ENCODE results near the gene PRAF2. TPM values are rescaled to one million over a fixed set of nuclear protein-coding genes. Genes with fewer than 3 reads are reported as not detected.

PRAF2 gene
- total RNA-seq, 4 donors from 2014 or later, result 9.6 to 20.9 (median 17.2) TPM

- ATAC-seq, result peak; percentile 98
- TF ChIP-seq CTCF (IDR thresholded peaks at IDR 0.05) (no peak), EP300 (IDR thresholded peaks at IDR 0.05) (no peak), POLR2A (IDR thresholded peaks at IDR 0.05) (peak; percentile 54 to 61), POLR2AphosphoS5 (IDR thresholded peaks at IDR 0.05) (peak; percentile 72)
- Histone ChIP-seq H3K27me3 (no peaks in the 10 kb centered on the region), H3K36me3 (no peaks in the 10 kb centered on the region), H3K4me3 (peak overlapping the region; percentile 41 to 59), H3K9me3 (no peaks in the 10 kb centered on the region), H3K4me1 (peaks cover 0 to 4% (median 0%) of the 10 kb centered on the region in 3 donors), H3K27ac (peak overlapping the region; percentile 59 to 85 (median 80))
- WGBS, 2 donors (ENCODE audit: low coverage in 1 of 2), result 28% methylated on average over 7 of the region's 74 CpGs; no CpG with 5 or more reads in 1 of the 2 donors
Measured at GRCh38 chrX:49100704-49101628, 27.2 kb upstream of the PRAF2 start.

- H3K9me3 ChIP-seq, result no peaks in the 10 kb centered on the region
- H3K27ac ChIP-seq, result no peak overlapping the region
- WGBS, 2 donors (ENCODE audit: low coverage in 1 of 2), result 80% methylated on average over 2 of the region's 4 CpGs; no CpG with 5 or more reads in 1 of the 2 donors
- H3K4me1 ChIP-seq, result peaks cover 0 to 4% (median 0%) of the 10 kb centered on the region in 3 donors
- no peak overlapping the region for H3K4me3 ChIP-seq
- no peaks in the 10 kb centered on the region for H3K36me3 ChIP-seq
- TF ChIP-seq POLR2A (IDR thresholded peaks at IDR 0.05) (no peak), POLR2AphosphoS5 (IDR thresholded peaks at IDR 0.05) (no peak), EP300 (IDR thresholded peaks at IDR 0.05) (no peak), CTCF (IDR thresholded peaks at IDR 0.05) (no peak)
- no peaks in the 10 kb centered on the region for H3K27me3 ChIP-seq
- ATAC-seq, result no peak
Measured at GRCh38 chrX:49096419-49096818, 22.6 kb upstream of the PRAF2 start.

- ATAC-seq, result no peak
- Histone ChIP-seq H3K36me3 (no peaks in the 10 kb centered on the region), H3K27me3 (no peaks in the 10 kb centered on the region), H3K9me3 (no peaks in the 10 kb centered on the region), H3K4me1 (no peaks in the 10 kb centered on the region), H3K4me3 (no peak overlapping the region), H3K27ac (no peak overlapping the region)
- TF ChIP-seq CTCF (IDR thresholded peaks at IDR 0.05) (no peak), POLR2AphosphoS5 (IDR thresholded peaks at IDR 0.05) (no peak), POLR2A (IDR thresholded peaks at IDR 0.05) (no peak), EP300 (IDR thresholded peaks at IDR 0.05) (no peak)
- 17 to 71% methylated on average over 1 of the region's 4 CpGs for WGBS, 2 donors (ENCODE audit: low coverage in 1 of 2)
Measured at GRCh38 chrX:49089553-49089952, 15.8 kb upstream of the PRAF2 start.

GRCh38 chrX:49082271-49082871, 8.6 kb upstream of the PRAF2 start:
- no peaks in the 10 kb centered on the region for H3K9me3 ChIP-seq
- no peaks in the 10 kb centered on the region for H3K27me3 ChIP-seq
- H3K4me1 ChIP-seq, result peaks cover 0 to 15% (median 3%) of the 10 kb centered on the region in 3 donors
- peaks cover 0 to 7% of the 10 kb centered on the region in 2 donors for H3K36me3 ChIP-seq
- no peak for ATAC-seq
- H3K27ac ChIP-seq, result no peak overlapping the region
- H3K4me3 ChIP-seq, result no peak overlapping the region
- no peak for TF ChIP-seq CTCF (IDR thresholded peaks at IDR 0.05)
- TF ChIP-seq POLR2AphosphoS5 (IDR thresholded peaks at IDR 0.05), result no peak
- no peak for TF ChIP-seq EP300 (IDR thresholded peaks at IDR 0.05)
- TF ChIP-seq POLR2A (IDR thresholded peaks at IDR 0.05), result no peak
- 27 to 83% methylated on average over 1 of the region's 4 CpGs for WGBS, 2 donors (ENCODE audit: low coverage in 1 of 2)
